HepG2 (cell line): Measurements from ENCODE around the gene SAMD13. TPM values are rescaled to one million over a fixed set of nuclear protein-coding genes. Genes with fewer than 3 reads are reported as not detected.

Experiments used
- ATAC-seq: fragments of 200-7000 bp; cut with Tn5 transposase; 3 replicates; pipeline ENCODE4 v1.9.1; 2020; ENCODE audit warnings: mild to moderate bottlenecking, moderate library complexity
- BruUV-seq: library from RNA; stranded (reverse); fragments of 400-500 nt; replicated peaks from 2 replicates; lab custom pipeline; 2021; lab: Mats Ljungman, UMichigan
- CTCF ChIA-PET: fragments of 300-600 bp; formaldehyde crosslinking; extraction: SDS; loops from one replicate; lab custom pipeline; 2021; ENCODE audit warnings: low total read pairs, inconsistent platforms, low intra/inter-chr PET ratio; lab: Yijun Ruan, JAX
- POLR2A ChIA-PET: fragments of 350-600 bp; sonication (Branson Sonifier 250); formaldehyde crosslinking; loops from one replicate; lab custom pipeline; 2020; ENCODE audit warnings: antibody characterized with exemption, inconsistent platforms; lab: Yijun Ruan, JAX
- DNase-seq: peaks from one replicate; pipeline ENCODE4 v3.0.0-alpha.2; 2015; ENCODE audit warnings: low spot score
- FAIRE-seq: peaks from 3 replicates; lab custom pipeline; 2011; peaks lifted over from hg19 to GRCh38; lab: Jason Lieb, UNC
- H2AFZ ChIP-seq: one replicate; pipeline ENCODE4 v1.6.1; 2011; ENCODE audit warnings: low read length, inconsistent platforms
- H3K27ac ChIP-seq: fragments of 300-600 bp; 3 replicates; pipeline ENCODE4 v1.8.0; 2011; ENCODE audit warnings: mixed run types, mild to moderate bottlenecking, mixed read lengths, low read length, inconsistent platforms; ENCODE audit not compliant: insufficient read depth; ENCODE audit errors: extremely low read length
- H3K27me3 ChIP-seq, 2 experiments: fragments of 200-600 bp in 1 of 2; 2 replicates in 1 of 2; 3 replicates in 1 of 2; pipeline versions ENCODE4 v1.6.0 to v1.8.0; 2011; ENCODE audit warnings: low read length in 2 of 2, mild to moderate bottlenecking in 2 of 2, moderate library complexity in 2 of 2, inconsistent platforms in 1 of 2; ENCODE audit not compliant: insufficient read depth in 2 of 2, control insufficient read depth in 1 of 2
- H3K36me3 ChIP-seq, 2 experiments: fragments of 200-600 bp in 1 of 2; replicated peaks in 1 of 2; 2 replicates in 1 of 2; 3 replicates in 1 of 2; pipeline versions ENCODE4 v1.5.1 to v1.8.0; 2011; ENCODE audit warnings: low read length in 2 of 2, inconsistent platforms in 1 of 2; ENCODE audit not compliant: insufficient read depth in 2 of 2, control insufficient read depth in 1 of 2
- H3K4me1 ChIP-seq: 2 replicates; pipeline ENCODE4 v1.5.1; 2012; ENCODE audit warnings: low read length, inconsistent platforms; ENCODE audit not compliant: insufficient read depth
- H3K4me2 ChIP-seq: 2 replicates; pipeline ENCODE4 v1.6.0; 2011; ENCODE audit warnings: low read depth, low read length, inconsistent platforms
- H3K4me3 ChIP-seq, 3 experiments: fragments of 200-600 bp in 1 of 3; sonication (generic), shearing (Covaris generic) in 1 of 3; replicated peaks in 1 of 3; 2 replicates each; pipeline ENCODE4 v1.5.1; 2011 to 2016; ENCODE audit warnings: low read length in 3 of 3, inconsistent platforms in 2 of 3, low read depth in 2 of 3, mild to moderate bottlenecking in 2 of 3, control low read depth in 1 of 3, mixed read lengths in 1 of 3; ENCODE audit not compliant: insufficient read depth in 1 of 3
- H3K79me2 ChIP-seq: one replicate; pipeline ENCODE4 v1.6.1; 2011; ENCODE audit warnings: low read length, inconsistent platforms; ENCODE audit not compliant: insufficient read depth
- H3K9ac ChIP-seq: 2 replicates; pipeline ENCODE4 v1.6.0; 2011; ENCODE audit warnings: mild to moderate bottlenecking, low read depth, low read length, inconsistent platforms; ENCODE audit not compliant: insufficient read depth
- H3K9me3 ChIP-seq: 2 replicates; pipeline ENCODE4 v1.5.1; 2012; ENCODE audit warnings: mild to moderate bottlenecking, low read length
- H4K20me1 ChIP-seq: 2 replicates; pipeline ENCODE4 v1.6.0; 2011; ENCODE audit warnings: inconsistent platforms, mild to moderate bottlenecking, low read length, moderate library complexity; ENCODE audit not compliant: insufficient read depth
- ARID5B ChIP-seq: IDR thresholded peaks from 2 replicates; pipeline ENCODE4 v1.4.0; 2020; ENCODE audit warnings: mild to moderate bottlenecking, missing genetic modification reagents
- ATF3 ChIP-seq: sonication (generic); formaldehyde crosslinking; IDR thresholded peaks from 2 replicates; pipeline ENCODE4 v1.4.0; 2020; ENCODE audit warnings: missing genetic modification reagents
- CREB1 ChIP-seq, 2 experiments: fragments of 450-650 bp in 1 of 2; IDR thresholded peaks; 2 replicates each; pipeline ENCODE4 v1.6.1; 2016 to 2017; ENCODE audit warnings: control low read depth in 1 of 2, mild to moderate bottlenecking in 1 of 2, missing compliant biosample characterization in 1 of 2, missing genetic modification characterization in 1 of 2
- EP300 ChIP-seq, 3 experiments: sonication (generic) in 1 of 3; formaldehyde crosslinking in 1 of 3; IDR thresholded peaks; 2 replicates each; pipeline versions ENCODE4 v1.5.1 to v1.6.1; 2011 to 2020; ENCODE audit warnings: low read depth in 2 of 3, low read length in 2 of 3, borderline replicate concordance in 1 of 3, improper control_type of control experiment in 1 of 3, mild to moderate bottlenecking in 1 of 3, missing genetic modification reagents in 1 of 3, moderate library complexity in 1 of 3
- FOSL1 ChIP-seq: sonication (generic); formaldehyde crosslinking; IDR thresholded peaks from 2 replicates; pipeline ENCODE4 v1.9.0; 2021; ENCODE audit warnings: missing genetic modification reagents, borderline replicate concordance
- FOSL2 ChIP-seq: sonication (generic); formaldehyde crosslinking; IDR thresholded peaks from 2 replicates; pipeline ENCODE4 v1.4.0; 2020; ENCODE audit warnings: missing genetic modification reagents
- JUN ChIP-seq: sonication (generic); formaldehyde crosslinking; IDR thresholded peaks from 2 replicates; pipeline ENCODE4 v1.4.0; 2020; ENCODE audit warnings: mild to moderate bottlenecking, missing genetic modification reagents
- JUNB ChIP-seq: sonication (generic); formaldehyde crosslinking; IDR thresholded peaks from 2 replicates; pipeline ENCODE4 v1.8.0; 2022; ENCODE audit warnings: missing genetic modification reagents, mild to moderate bottlenecking, borderline replicate concordance
- JUND ChIP-seq: sonication (generic); formaldehyde crosslinking; IDR thresholded peaks from 2 replicates; pipeline ENCODE4 v1.8.0; 2022; ENCODE audit warnings: mild to moderate bottlenecking, missing genetic modification reagents
- MXD1 ChIP-seq: sonication (generic); formaldehyde crosslinking; IDR thresholded peaks from 2 replicates; pipeline ENCODE4 v1.4.0; 2020; ENCODE audit warnings: mild to moderate bottlenecking, missing genetic modification reagents
- ZNF549 ChIP-seq: sonication (generic); formaldehyde crosslinking; IDR thresholded peaks from 2 replicates; pipeline ENCODE4 v1.5.0; 2020; ENCODE audit warnings: missing genetic modification reagents
- ZNF644 ChIP-seq: IDR thresholded peaks from 2 replicates; pipeline ENCODE4 v1.6.1; 2016; ENCODE audit warnings: low read depth
- WGBS: methylation state at CpG from one replicate; pipeline ENCODE4 v1.1.6; 2017; ENCODE audit warnings: low lambda C conversion rate; 5-methylcytosine and 5-hydroxymethylcytosine counted together
- in situ Hi-C: cut with HindIII; loops from 2 replicates; pipeline ENCODE4 v1.10.0; 2017; ENCODE audit warnings: low pct_unique_long_range_greater_than_20kb; ENCODE audit not compliant: extremely low pct_ligation_motif_present
- intact Hi-C: fragments of 100-400 bp; cut with micrococcal nuclease; formaldehyde crosslinking; loops from one replicate; pipeline ENCODE4 v1.10.0; 2022; ENCODE audit not compliant: unreplicated experiment
- polyA plus RNA-seq, 8 experiments: library from polyadenylated mRNA; depleted of rRNA in 3 of 8; stranded (reverse) in 7 of 8; unstranded in 1 of 8; fragments of >200 nt; fragmentation: Illumina TruSeq in 4 of 8; extraction: Trizol in 4 of 8; gene quantifications; 2 replicates each; pipeline versions ENCODE4 v1.2.1 to v1.2.3, GENCODE V29; 2011 to 2016; ENCODE audit warnings: low read depth in 4 of 8, missing spikeins in 1 of 8, mixed read lengths in 1 of 8; ENCODE audit not compliant: insufficient read depth in 1 of 8
- total RNA-seq, 5 experiments: library from RNA; depleted of rRNA; stranded (reverse); fragments of >200 nt; fragmentation: Illumina TruSeq; extraction: Trizol; gene quantifications; 2 replicates each; pipeline ENCODE4 v1.2.3, GENCODE V29; 2016; ENCODE audit warnings: low read depth in 1 of 5

The SAMD13 gene
- total and polyA plus RNA-seq, 2 of the 13 experiments (the other 11 are each of a cell fraction or from before 2014, with no cell fraction given) = 0.09 to 0.18 TPM

- Histone ChIP-seq H3K9ac (no peak overlapping the region), H3K79me2 (no peaks in the 10 kb centered on the region), H3K27ac (no peak overlapping the region), H2AFZ (no peak overlapping the region), H3K36me3 (no peaks in the 10 kb centered on the region), H4K20me1 (no peaks in the 10 kb centered on the region), H3K4me2 (peak overlapping the region; percentile 6; the same call in 1 of the 2 replicates), H3K9me3 (no peaks in the 10 kb centered on the region), H3K4me3 (no peak overlapping the region), H3K4me1 (0 out of 2 replicates have a peak, but pooled peaks cover 6% of the 10 kb centered on the region), H3K27me3 (no peaks in the 10 kb centered on the region; a peak in 1 of 5 replicates)
- CTCF ChIA-PET = no interaction called here
- intact Hi-C loops = no loop called here
- peak; percentile 91 for ATAC-seq
- BruUV-seq = no TSS peak
- DNase-seq = peak; percentile 44
- in situ Hi-C loops = no loop called here
- POLR2A ChIA-PET = no interaction called here
- WGBS = 0% methylated on average over 2 of the region's 3 CpGs
- TF ChIP-seq JUND = 0 out of 2 replicates have a peak, but pooled peaks have one; percentile 27
- no peak for TF ChIP-seq ZNF549 (CRISPR knock-in tag)
- TF ChIP-seq FOSL1 (CRISPR knock-in tag) = 0 out of 2 replicates have a peak, but pooled peaks have one; percentile 35
- peak; percentile 20; the same call in 1 of the 2 replicates for TF ChIP-seq CREB1 (IDR thresholded peaks at IDR 0.05)
- peak; percentile 37; the same call in 1 of the 2 replicates for TF ChIP-seq CREB1 (CRISPR knock-in tag; IDR thresholded peaks at IDR 0.05)
- TF ChIP-seq ZNF644 (CRISPR knock-in tag) = peak; percentile 16; the same call in 1 of the 2 replicates
- TF ChIP-seq JUN (CRISPR knock-in tag) = 0 out of 2 replicates have a peak, but pooled peaks have one; percentile 49
- TF ChIP-seq ARID5B (CRISPR knock-in tag) = 0 out of 2 replicates have a peak, but pooled peaks have one; percentile 12
- TF ChIP-seq FOSL2 = peak; percentile 92
- 0 out of 4 replicates have a peak, but pooled peaks of 1 of the 2 experiments have one; percentile 9 for TF ChIP-seq EP300 (IDR thresholded peaks at IDR 0.05; ENCODE audit: low read depth in 2 of 2, low read length in 2 of 2)
- TF ChIP-seq EP300 (CRISPR knock-in tag; IDR thresholded peaks at IDR 0.05; ENCODE audit: borderline replicate concordance) = no peak
- no peak for TF ChIP-seq JUNB (CRISPR knock-in tag)
- TF ChIP-seq MXD1 = no peak
- TF ChIP-seq ATF3 = peak; percentile 48; the same call in 1 of the 2 replicates
- no peak for FAIRE-seq
Observed at GRCh38 chr1:84365225-84366221, 64.0 kb downstream of the SAMD13 start.
